ELF-1 (cell line): ENCODE measurements around the gene MMP28.

ENCODE experiments used
- DNase-seq: peaks from one replicate; pipeline ENCODE4 v3.0.0-alpha.2; 2016; ENCODE audit warnings: low read depth, low spot score

The MMP28 gene

DNA sequence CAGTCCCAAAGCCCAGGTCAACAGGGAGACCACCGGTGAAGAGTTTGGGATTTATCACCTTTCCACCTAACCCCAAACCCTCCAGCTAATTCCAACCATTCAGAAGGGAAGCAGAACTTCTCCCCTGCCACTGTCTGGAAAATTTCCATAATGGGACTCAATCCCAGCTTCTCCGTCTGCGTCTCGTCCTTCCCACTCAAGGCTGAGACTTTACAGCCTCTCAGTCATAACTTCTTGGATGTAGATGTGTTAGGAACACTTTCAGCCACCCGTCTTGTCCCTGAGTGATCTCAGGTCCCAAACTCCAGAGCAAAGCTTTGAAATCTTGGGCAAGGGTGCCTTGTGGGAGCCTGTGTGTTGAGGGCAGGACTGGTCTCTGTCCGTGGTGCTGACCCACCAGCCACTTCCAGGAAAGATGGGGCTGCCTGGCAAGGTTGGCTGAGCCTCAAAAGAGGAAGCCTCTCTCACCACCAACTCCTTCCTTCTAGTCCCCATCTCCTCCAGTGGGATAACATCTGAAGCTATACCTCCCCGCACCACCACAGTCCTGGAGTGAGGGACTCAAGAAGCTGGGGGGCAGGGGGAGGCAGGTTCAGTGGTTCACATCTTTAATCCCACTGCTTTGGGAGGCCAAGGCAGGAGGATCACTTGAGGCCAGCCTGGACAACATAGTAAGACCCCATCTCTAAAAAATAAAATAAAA, 51.7 kb downstream of the MMP28 start:
- DNase-seq: peak; percentile 66

DNA sequence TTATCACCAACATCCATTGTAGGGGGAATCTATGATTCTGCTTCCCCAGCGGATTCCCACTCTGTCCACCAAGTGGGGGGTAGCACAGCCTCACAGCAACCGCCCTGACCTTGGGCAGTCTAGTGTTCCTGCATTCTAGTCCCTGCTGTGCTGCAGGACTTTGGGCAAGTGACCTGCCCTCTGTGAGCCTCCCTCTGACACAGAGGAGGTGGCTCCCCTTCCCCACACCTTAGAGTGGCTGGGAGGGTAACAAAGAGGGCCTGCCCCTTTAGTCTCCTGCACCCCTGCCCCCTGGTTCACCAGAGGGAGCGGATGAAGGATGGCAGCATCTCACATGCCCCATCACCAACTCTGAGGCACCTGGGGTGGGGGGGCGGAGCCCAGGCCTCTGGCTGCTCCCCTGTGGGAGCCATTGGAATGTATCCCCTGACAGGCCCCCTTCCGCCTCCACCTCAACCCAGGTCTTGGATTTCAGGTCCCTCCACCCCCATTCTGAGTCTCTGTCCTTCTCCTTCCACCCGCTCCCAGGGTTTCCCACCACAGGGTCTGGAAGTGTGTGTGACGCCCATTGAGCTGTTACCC, 52.5 kb downstream of the MMP28 start:
- no peak for DNase-seq

DNA sequence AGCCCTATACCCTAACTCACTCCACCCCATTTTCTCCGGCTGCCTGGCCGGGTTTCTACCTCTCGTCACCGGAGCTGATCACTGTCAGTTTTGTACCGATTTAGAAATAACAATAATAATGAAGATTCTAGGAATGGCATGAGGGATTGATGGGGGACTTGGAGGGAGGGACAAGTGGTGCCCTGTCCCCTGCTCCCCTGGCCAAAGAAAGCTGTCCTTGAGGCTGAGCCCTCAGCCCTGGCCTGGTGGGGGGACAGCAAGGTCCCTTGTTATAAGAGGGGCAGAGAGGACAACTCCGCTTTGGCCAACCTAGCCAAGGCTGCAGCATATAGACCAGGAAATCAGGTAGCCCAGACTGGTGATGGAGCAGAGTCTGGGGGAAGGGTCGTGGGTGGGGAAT, 52.9 kb downstream of the MMP28 start:
- DNase-seq: no peak

GRCh38 chr17:35740997-35741931, 54.2 kb downstream of the MMP28 start:
- peak; percentile 54 for DNase-seq

- DNase-seq: no peak
Measured at GRCh38 chr17:35740216-35740615, 55.2 kb downstream of the MMP28 start.

- DNase-seq: no peak
Measured at GRCh38 chr17:35738519-35739133, 56.8 kb downstream of the MMP28 start.

- DNase-seq: no peak
Measured at GRCh38 chr17:35736236-35736635, 59.2 kb downstream of the MMP28 start.

DNA sequence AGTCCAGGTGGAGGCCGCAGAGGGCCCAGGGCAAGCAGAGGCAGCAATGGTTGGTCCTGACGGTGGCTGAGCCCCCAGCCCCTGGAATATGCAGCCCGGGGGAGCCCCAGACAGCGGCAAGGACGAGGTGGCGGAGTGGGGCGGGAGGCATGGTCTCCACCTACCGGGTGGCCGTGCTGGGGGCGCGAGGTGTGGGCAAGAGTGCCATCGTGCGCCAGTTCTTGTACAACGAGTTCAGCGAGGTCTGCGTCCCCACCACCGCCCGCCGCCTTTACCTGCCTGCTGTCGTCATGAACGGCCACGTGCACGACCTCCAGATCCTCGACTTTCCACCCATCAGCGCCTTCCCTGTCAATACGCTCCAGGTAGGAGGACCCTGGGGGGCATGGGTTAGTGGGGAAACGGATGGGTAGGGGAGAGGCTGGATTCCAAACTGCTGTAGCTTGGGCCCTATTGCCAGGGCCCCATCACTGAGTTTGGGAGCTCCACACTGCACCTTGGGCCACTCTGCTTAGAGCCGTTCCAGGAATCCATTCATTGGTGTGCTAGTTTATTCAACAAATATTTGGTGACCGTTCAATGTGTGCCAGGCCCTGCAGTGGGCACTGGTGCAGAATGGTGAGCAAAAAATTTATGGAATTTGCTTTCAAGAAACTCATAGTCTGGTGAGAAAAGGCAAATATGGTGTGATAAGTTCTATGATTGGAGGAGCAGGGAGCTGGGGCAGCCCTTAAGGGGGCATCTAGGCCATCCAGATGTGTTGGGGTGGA, 60.2 kb downstream of the MMP28 start:
- no peak for DNase-seq

DNA sequence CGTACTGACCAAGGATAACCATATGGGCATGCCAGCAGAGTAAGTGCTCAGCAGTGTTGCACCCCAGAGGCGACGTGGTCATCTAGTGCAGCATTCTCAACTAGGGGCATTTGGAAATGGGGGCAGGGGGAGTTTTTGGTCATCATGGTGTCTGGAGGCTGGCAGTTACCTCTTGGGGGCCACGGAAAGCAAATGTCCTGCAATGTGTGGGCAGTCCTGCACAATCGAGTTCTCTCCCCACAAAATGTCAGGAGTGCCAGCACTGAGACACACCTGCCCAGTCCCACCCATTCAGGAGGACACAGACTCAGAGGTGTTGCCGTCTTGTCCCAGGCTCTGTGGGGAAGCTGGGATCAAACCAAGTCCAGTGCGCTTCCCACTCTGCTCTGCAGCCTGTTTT, 61.0 kb downstream of the MMP28 start:
- DNase-seq: no peak

GRCh38 chr17:35733366-35733765, 62.1 kb downstream of the MMP28 start:
- peak; percentile 50 for DNase-seq

DNA sequence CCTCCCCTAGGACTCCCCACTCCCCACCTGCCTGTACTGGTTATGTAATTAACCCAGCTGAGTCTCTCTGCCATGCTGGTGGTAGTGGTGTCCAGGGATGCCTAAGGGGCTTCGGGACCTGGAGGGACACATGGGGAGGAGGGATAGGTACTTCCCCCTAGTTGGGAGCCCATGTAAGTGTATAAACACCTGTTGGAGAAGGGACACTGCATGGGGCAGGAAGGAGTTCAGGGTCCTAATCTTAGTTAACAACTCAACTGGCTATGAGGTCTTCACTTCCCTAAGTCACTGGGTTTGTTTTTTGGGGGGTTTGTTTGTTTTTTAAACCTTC, 62.7 kb downstream of the MMP28 start:
- DNase-seq: no peak

- DNase-seq: peak; percentile 44
Measured at GRCh38 chr17:35731917-35732805, 63.3 kb downstream of the MMP28 start.

GRCh38 chr17:35731239-35731916, 64.1 kb downstream of the MMP28 start, which contains the start of gene RASL10B:
TSS of gene RASL10B (plus strand) at chr17:35731639. CDS start at chr17:35735185, 3,546 bp downstream.
- peak; percentile 75 for DNase-seq

DNA sequence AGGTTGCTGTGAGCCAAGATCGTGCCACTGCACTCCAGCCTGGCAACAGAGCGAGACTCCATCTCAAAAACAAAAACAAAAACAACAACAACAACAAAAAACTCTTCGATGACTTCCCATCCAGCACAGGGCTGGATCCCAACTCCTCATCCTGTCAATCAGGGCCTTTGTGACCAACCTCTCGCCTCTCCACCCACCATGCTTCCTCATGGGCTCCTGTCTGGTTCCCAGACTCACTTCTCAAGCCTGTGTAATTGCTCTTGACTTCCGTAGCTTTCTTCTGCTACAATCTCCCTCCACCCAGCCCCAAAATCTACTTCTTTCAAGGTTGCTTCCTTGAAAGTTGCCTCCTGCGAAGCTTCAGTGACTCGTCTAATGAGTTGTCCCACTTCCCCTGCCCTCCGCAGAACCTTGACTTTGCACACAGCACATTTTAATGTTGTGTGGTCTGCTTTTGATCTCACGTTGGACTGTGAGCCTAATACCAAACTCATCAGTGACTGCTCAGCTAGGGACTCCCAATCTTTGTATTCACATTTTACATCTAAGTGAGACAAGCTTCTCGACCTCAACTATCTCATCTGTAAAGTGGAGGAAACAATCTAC, 64.9 kb downstream of the MMP28 start:
- no peak for DNase-seq

DNA sequence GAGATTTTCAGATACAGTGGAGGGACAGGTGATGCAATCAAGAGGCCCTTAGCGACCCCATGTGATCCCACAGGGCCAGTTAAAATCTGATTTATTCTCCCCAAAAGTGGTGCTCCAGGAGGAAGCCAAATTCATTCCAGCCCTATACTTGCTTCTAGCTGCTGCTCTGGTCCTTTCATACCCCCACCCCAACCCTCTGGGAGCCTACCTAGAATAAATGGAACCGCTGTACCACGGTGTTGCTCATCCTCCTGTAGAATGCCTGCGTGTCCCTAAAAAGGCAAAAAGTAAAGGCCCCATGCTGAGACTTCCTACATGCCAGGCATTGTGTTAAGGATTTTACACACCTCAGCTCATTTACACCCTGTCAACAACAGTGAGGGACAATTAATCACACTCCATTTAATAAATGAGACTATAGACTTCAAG, 66.0 kb downstream of the MMP28 start:
- peak; percentile 48 for DNase-seq

DNA sequence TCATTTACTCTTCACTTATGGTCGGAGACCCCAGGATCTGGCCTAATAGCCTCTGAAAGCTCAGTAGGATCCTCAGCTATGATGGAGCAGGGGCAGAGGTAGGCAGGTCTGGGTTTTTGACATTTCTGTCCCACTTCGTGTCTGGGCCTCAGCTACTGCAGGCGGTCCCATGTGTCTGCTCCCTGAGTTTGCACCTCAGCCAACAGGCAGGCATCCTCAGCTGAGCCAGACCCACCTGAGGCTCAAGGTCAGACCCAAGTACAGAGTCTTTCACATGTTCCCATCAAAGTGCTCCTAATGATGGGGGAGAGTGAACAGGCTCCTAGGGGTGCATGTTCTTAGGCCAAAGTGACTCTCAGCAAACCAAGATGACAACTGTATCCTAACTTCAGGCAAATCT, 66.9 kb downstream of the MMP28 start:
- no peak for DNase-seq

GRCh38 chr17:35727635-35728034, 67.8 kb downstream of the MMP28 start:
- DNase-seq: no peak

GRCh38 chr17:35726953-35727460, 68.4 kb downstream of the MMP28 start:
- DNase-seq: no peak
